T-helper 1 cell (primary cell): ENCODE data around the gene PLCG2.
"Not testable (repeated sequence)": the region's sequence is repeated elsewhere in the genome, so short reads cannot be mapped to it uniquely, and the experiment has no call there.

Experiments
- DNase-seq, 5 donors: peaks; one replicate each; pipeline ENCODE4 v3.0.0-alpha.2; 2012 to 2020

PLCG2 gene

GRCh38 chr16:81755915-81756614, 23.0 kb upstream of the PLCG2 start:
- DNase-seq: no peak

GRCh38 chr16:81756615-81757356, 22.3 kb upstream of the PLCG2 start:
- no peak for DNase-seq

DNA sequence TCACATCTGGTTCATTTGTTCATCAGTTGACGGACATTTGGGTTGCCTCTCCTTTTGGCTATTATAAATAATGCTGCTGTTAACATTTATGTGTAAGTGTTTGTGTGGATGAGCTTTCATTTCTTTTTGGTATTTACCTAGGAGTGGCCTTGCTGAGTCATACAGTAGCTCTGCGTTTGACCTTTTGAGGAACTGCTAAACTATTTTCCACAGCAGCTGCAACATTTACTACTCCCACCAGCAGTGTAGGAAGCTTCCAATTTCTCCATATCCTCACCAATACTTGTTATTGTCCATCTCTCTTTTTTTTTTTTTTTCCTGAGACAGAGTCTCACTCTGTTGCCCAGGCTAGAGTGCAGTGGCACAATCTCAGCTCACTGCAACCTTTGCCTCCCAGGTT, 20.7 kb upstream of the PLCG2 start:
- DNase-seq: no peak

- not testable (repeated sequence) for DNase-seq
These were observed 16.8 kb upstream of the PLCG2 start for GRCh38 chr16:81762322-81762721.

- no peak for DNase-seq
These were observed 13.8 kb upstream of the PLCG2 start for GRCh38 chr16:81765111-81765919.

GRCh38 chr16:81765969-81766368, 13.1 kb upstream of the PLCG2 start:
- no peak for DNase-seq

GRCh38 chr16:81767987-81768592, 11.0 kb upstream of the PLCG2 start:
- no peak for DNase-seq

DNA sequence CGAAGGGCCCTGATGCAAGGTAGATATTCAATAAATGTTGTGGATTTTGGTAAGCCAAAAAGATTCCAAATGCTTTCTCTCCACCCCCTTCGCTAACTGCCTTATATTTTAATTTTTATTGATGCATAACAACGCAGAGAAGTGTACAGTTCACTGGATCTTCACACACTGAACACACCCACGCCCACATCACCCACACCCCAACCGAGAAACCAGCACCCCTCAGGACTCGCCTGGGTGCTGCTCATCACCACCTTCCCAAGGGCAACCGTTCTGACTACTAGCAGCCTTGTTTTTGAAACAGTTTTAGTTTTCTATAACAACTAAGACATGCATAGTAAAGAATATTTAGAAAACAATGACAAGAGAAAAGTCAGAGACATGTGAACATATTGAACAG, 9.1 kb upstream of the PLCG2 start:
- no peak for DNase-seq

- no peak for DNase-seq
These were observed 4.7 kb upstream of the PLCG2 start for GRCh38 chr16:81774348-81774747.

GRCh38 chr16:81775570-81775969, 3.5 kb upstream of the PLCG2 start:
- DNase-seq: no peak

GRCh38 chr16:81778231-81778630, 860 bp upstream of the PLCG2 start:
- no peak for DNase-seq

DNA sequence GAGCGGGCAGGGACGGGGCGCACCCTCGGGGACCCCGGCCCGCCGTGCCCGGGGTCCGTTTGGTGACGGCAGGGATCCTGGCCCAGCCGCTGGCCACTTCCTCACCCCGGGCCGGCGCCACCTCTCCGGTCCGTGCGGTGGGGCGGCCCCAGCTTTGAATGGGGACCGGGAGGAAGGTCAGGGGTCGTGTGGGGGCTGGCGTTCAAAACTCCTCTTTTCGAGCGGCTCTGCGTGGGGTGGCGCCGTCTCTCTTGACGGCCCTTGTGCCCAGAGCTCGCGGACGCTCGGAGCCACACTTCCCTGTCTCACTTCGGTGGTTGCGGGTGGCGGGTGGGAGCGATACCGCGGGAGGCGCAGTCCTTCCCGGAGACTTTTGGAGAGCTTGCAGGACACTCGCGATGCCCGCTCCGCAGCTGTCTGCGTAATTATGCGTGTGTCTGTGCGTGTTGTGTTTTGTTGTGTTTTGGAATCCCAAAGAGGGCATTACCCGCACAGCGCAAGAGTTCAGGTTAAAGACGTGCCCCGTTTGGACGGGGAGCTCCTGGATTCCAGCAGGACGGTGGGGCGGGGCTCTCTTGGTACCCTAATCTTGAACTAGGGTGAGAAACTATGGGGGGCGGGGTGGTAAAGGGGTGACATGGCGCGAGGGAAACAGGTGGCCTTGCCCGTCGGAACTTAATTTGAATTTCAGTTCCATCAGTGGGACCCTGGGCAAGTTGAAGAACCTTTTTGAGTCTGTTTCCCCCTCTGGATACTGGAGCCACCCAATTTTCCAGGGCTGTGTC, 637 bp downstream of the PLCG2 start:
- DNase-seq: no peak

- DNase-seq: no peak
These were observed 1.3 kb downstream of the PLCG2 start for GRCh38 chr16:81780350-81780749.

GRCh38 chr16:81782236-81782635, 3.1 kb downstream of the PLCG2 start:
- DNase-seq: no peak

DNA sequence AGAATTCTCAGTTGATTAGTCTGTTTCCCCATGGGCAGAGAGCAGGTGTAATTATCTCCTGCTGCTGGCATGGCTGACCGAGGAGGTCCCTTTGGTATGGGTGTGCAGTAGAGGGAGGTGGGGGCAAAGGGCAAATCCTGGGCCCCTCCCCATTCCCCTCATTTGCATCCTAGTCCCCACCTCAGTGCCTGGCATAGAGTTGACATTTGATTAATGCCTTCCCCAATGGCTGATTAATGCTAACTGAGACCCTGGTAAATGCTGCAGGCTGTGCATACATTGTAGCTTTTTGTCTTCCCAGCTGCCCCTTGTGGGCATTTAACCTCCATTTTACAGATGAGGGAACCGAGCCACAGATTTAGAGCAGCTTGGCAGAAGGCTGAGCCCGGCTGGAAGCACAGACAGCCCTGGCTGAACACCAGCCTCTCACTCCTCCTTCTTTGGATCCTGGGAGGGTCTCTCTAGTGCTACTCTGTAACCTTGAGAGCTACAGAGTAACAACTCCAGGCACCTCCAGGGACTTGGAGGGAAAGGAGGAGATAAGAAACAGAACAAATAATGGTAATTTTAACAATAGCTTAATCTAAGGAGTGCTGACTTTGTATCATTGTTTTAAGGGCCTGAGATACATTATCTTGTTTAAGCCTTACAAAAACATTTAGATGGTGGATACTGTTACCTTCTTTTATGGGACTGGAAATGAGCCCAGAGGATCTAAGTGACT, 5.1 kb downstream of the PLCG2 start:
- DNase-seq: no peak

GRCh38 chr16:81785138-81785924, 6.2 kb downstream of the PLCG2 start:
- DNase-seq: no peak

DNA sequence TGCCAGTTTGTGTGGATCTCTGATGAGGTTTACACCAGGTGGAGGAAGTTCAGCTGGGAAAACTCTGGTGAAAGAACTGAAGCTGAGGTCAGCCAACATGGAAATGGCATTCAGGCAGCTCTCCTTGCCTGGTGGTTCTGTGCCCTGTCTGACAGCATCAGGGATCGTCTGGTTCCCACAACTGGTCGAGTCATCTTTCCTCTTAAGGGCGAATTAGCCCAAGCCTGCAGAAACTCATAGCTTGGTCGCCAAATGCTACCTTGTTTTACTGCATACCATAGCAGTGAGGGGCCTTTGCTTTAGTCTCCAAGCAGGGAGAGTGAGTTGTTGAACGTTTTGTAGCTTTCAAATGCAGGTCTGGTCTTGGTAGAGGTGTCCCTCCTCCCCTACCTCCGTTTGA, 7.2 kb downstream of the PLCG2 start:
- DNase-seq: no peak

- no peak for DNase-seq
These were observed 7.8 kb downstream of the PLCG2 start for GRCh38 chr16:81786868-81787267.

DNA sequence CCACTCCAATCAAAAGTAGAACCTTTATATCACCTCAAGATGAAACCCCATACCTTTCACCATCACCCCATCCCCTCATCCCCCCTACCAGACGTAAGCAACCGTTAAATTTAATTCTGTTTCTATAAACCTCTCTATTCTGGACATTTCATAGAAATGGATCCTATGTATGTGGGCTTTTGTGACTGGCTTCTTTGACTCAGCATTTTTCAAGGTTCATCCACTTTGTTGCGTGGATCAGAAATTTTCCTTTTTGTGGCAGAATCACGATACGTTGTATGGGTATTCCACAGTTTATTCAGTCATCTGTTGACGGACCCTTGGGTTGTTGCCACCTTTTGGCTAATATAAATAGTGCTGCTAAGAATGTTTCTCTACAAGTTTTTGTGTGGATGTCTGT, 8.6 kb downstream of the PLCG2 start:
- DNase-seq: no peak

DNA sequence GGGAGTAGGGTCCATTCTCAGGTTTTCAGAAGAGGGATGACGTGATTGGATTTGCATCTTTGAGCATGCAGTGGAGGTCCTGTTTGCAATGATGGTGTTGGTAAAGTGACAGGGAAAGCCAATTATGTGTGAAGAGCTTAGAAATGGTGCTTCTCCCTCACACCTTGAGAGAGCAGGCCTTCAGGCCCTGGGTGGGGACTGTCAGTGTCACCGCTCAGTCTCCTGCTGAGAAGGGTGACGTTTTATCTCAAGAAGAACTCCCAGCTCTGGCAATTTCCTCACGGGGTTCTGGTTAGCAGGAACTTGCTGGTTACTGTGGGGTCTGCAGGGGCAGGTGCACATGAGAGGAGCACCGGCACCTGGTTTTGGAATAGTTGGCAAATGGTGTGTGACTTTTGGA, 11.2 kb downstream of the PLCG2 start:
- DNase-seq: no peak
